Fibroblast of lung (primary cell): ENCODE results near the gene TMX2. TPM values are rescaled to one million over a fixed set of nuclear protein-coding genes. Genes with fewer than 3 reads are reported as not detected.
"Not testable (repeated sequence)": the region's sequence is repeated elsewhere in the genome, so short reads cannot be mapped to it uniquely, and the experiment has no call there.

Experiments
- DNase-seq, 2 donors: peaks; one replicate each; pipeline versions ENCODE4 v3.0.0 to v3.0.0-alpha.2; 2010; ENCODE audit warnings: low read depth in 2 of 2
- H2AFZ ChIP-seq: 2 replicates; pipeline ENCODE4 v1.5.1; 2012; ENCODE audit warnings: low read length, control low read depth, inconsistent platforms
- H3K27ac ChIP-seq: 2 replicates; pipeline ENCODE4 v1.5.1; 2011; ENCODE audit warnings: low read length, control low read depth; ENCODE audit not compliant: insufficient read depth
- H3K27me3 ChIP-seq: 2 replicates; pipeline ENCODE4 v1.5.1; 2011; ENCODE audit warnings: mild to moderate bottlenecking, low read length; ENCODE audit not compliant: control insufficient read depth, insufficient read depth
- H3K36me3 ChIP-seq: 2 replicates; pipeline ENCODE4 v1.5.1; 2011; ENCODE audit warnings: low read length; ENCODE audit not compliant: control insufficient read depth, insufficient read depth
- H3K4me1 ChIP-seq: 2 replicates; pipeline ENCODE4 v1.5.1; 2011; ENCODE audit warnings: low read length; ENCODE audit not compliant: control insufficient read depth, insufficient read depth; ENCODE audit errors: extremely low read depth
- H3K4me2 ChIP-seq: 2 replicates; pipeline ENCODE4 v1.5.1; 2011; ENCODE audit warnings: low read length, control low read depth; ENCODE audit not compliant: insufficient read depth; ENCODE audit errors: extremely low read depth
- H3K4me3 ChIP-seq, 4 experiments: fragments of 200-600 bp in 1 of 4; sonication (generic) in 1 of 4; replicated peaks in 1 of 4; 2 replicates each; pipeline ENCODE4 v1.5.1; 2011 to 2016; ENCODE audit warnings: low read length in 4 of 4, low read depth in 3 of 4, mild to moderate bottlenecking in 3 of 4, control low read depth in 2 of 4, inconsistent platforms in 1 of 4, mixed read lengths in 1 of 4; ENCODE audit not compliant: insufficient read depth in 1 of 4; ENCODE audit errors: control extremely low read depth in 1 of 4
- H3K79me2 ChIP-seq: 2 replicates; pipeline ENCODE4 v1.5.1; 2012; ENCODE audit warnings: mild to moderate bottlenecking, low read length, inconsistent platforms; ENCODE audit not compliant: control insufficient read depth, insufficient read depth
- H3K9ac ChIP-seq: 2 replicates; pipeline ENCODE4 v1.5.1; 2011; ENCODE audit warnings: mild to moderate bottlenecking, low read length, control low read depth; ENCODE audit not compliant: insufficient read depth
- H3K9me3 ChIP-seq: 2 replicates; pipeline ENCODE4 v1.5.1; 2012; ENCODE audit warnings: low read depth, low read length; ENCODE audit not compliant: control insufficient read depth, insufficient read depth
- H4K20me1 ChIP-seq: 2 replicates; pipeline ENCODE4 v1.5.1; 2011; ENCODE audit warnings: low read length; ENCODE audit not compliant: control insufficient read depth, insufficient read depth; ENCODE audit errors: extremely low read depth
- CTCF ChIP-seq, 2 donors: IDR thresholded peaks in 1 of 2; conservative IDR thresholded peaks in 1 of 2; 1 replicate in 1 of 2; 2 replicates in 1 of 2; pipeline ENCODE4 v1.5.1; 2011 to 2012; ENCODE audit warnings: low read length in 2 of 2, control low read depth in 1 of 2, inconsistent platforms in 1 of 2, low read depth in 1 of 2, mild to moderate bottlenecking in 1 of 2
- EZH2 ChIP-seq: IDR thresholded peaks from 2 replicates; pipeline ENCODE4 v1.5.1; 2012; ENCODE audit warnings: low read length, control low read depth, mild to moderate bottlenecking; ENCODE audit errors: missing control alignments
- polyA plus RNA-seq, 2 donors: library from polyadenylated mRNA; depleted of rRNA in 1 of 2; stranded (reverse) in 1 of 2; unstranded in 1 of 2; fragments of >200 nt; gene quantifications; 2 replicates each; pipeline ENCODE4 v1.2.1, GENCODE V29; 2011 to 2012; ENCODE audit warnings: missing spikeins in 1 of 2
- total RNA-seq: library from RNA; depleted of rRNA; stranded (reverse); fragments of >200 nt; gene quantifications from 2 replicates; pipeline ENCODE4 v1.2.1, GENCODE V29; 2014

Gene TMX2
- total and polyA plus RNA-seq, 2 donors (not counting 1 experiment from before 2014, with no cell fraction given) = 62.8 to 71.8 TPM

GRCh38 chr11:57711414-57712255, 758 bp upstream of the TMX2 start, which contains the start of gene MED19:
MED19 (minus strand) TSS chr11:57712215; CDS start chr11:57712179, 36 bp downstream.
- Histone ChIP-seq H3K79me2 (peaks cover 52% of the 10 kb centered on the region), H3K27me3 (no peaks in the 10 kb centered on the region), H3K4me1 (peaks cover 6% of the 10 kb centered on the region), H4K20me1 (no peaks in the 10 kb centered on the region), H3K9me3 (no peaks in the 10 kb centered on the region), H3K27ac (peak within 1 kb of the TSS; percentile 95), H3K4me2 (peak within 1 kb of the TSS; percentile 97), H2AFZ (peak within 1 kb of the TSS; percentile 96), H3K4me3 (peak within 1 kb of the TSS; percentile 95 to 100 (median 99)), H3K9ac (peak within 1 kb of the TSS; percentile 87), H3K36me3 (no peaks in the 10 kb centered on the region)
- peak; percentile 71 to 79 for DNase-seq
- TF ChIP-seq CTCF (conservative IDR thresholded peaks at IDR 0.05 in 1 of 2, IDR thresholded peaks at IDR 0.05 in 1 of 2; ENCODE audit: low read depth in 1 of 2, low read length in 2 of 2) (no peak), EZH2 (no peak)

GRCh38 chr11:57713835-57714234, 1.4 kb downstream of the TMX2 start:
- no peak overlapping the region for H3K27ac ChIP-seq
- no peaks in the 10 kb centered on the region for H4K20me1 ChIP-seq
- no peaks in the 10 kb centered on the region for H3K9me3 ChIP-seq
- peaks cover 54% of the 10 kb centered on the region for H3K79me2 ChIP-seq
- TF ChIP-seq EZH2 = no peak
- no peak for TF ChIP-seq CTCF (conservative IDR thresholded peaks at IDR 0.05 in 1 of 2, IDR thresholded peaks at IDR 0.05 in 1 of 2; ENCODE audit: low read depth in 1 of 2, low read length in 2 of 2)
- H3K4me3 ChIP-seq = peak overlapping the region; percentile 85 to 100 (median 99)
- no peaks in the 10 kb centered on the region for H3K27me3 ChIP-seq
- DNase-seq = no peak
- peaks cover 2% of the 10 kb centered on the region for H3K36me3 ChIP-seq
- H2AFZ ChIP-seq = no peak overlapping the region
- peak overlapping the region; percentile 97 for H3K4me2 ChIP-seq
- peak overlapping the region; percentile 16 for H3K9ac ChIP-seq
- H3K4me1 ChIP-seq = peaks cover 6% of the 10 kb centered on the region

DNA sequence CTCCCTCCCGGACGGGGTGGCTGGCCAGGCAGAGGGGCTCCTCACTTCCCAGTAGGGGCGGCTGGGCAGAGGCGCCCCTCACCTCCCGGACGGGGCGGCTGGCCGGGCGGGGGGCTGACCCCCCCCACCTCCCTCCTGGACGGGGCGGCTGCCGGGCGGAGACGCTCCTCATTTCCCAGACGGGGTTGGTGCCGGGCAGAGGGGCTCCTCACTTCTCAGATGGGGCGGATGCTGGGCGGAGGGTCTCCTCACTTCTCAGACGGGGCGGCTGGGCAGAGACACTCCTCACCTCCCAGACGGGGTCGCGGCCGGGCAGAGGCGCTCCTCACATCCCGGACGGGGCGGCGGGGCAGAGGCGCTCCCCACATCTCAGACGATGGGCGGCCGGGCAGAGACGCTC, 4.3 kb downstream of the TMX2 start:
- not testable (repeated sequence) for H4K20me1 ChIP-seq, H3K27ac ChIP-seq, H3K4me3 ChIP-seq, H3K27me3 ChIP-seq, DNase-seq, H2AFZ ChIP-seq, H3K4me2 ChIP-seq, H3K4me1 ChIP-seq, H3K36me3 ChIP-seq, H3K9ac ChIP-seq, H3K9me3 ChIP-seq
- peaks cover 46% of the 10 kb centered on the region for H3K79me2 ChIP-seq
